K562 (cell line): Measurements from ENCODE around the gene ACAP2. TPM values are rescaled to one million over a fixed set of nuclear protein-coding genes. Genes with fewer than 3 reads are reported as not detected.

Source experiments
- CEBPB ChIP-seq: fragments of 450-650 bp; IDR thresholded peaks from 2 replicates; pipeline ENCODE4 v1.6.1; 2016; ENCODE audit warnings: missing genetic modification characterization, missing compliant biosample characterization
- KAT7 ChIP-seq: sonication (generic); formaldehyde crosslinking; IDR thresholded peaks from 2 replicates; pipeline ENCODE4 v1.8.0; 2022; ENCODE audit warnings: missing genetic modification reagents, mild to moderate bottlenecking, borderline replicate concordance
- NR2C1 ChIP-seq, 2 experiments: fragments of 450-650 bp; IDR thresholded peaks; 2 replicates each; pipeline ENCODE4 v1.6.1; 2017; ENCODE audit warnings: mild to moderate bottlenecking in 2 of 2, antibody characterized with exemption in 1 of 2, inconsistent platforms in 1 of 2, missing compliant biosample characterization in 1 of 2, missing genetic modification characterization in 1 of 2
- ZNF830 ChIP-seq: fragments of 250-450 bp; sonication (Bioruptor Pico); IDR thresholded peaks from 2 replicates; pipeline ENCODE4 v1.5.0; 2021; ENCODE audit warnings: mild to moderate bottlenecking
- polyA plus RNA-seq, 8 experiments: library from polyadenylated mRNA; depleted of rRNA in 4 of 8; stranded (reverse) in 5 of 8; unstranded in 3 of 8; fragments of >200 nt; fragmentation: Nextera tagmentation in 2 of 8; fragmentation: Illumina TruSeq in 1 of 8; extraction: Ambion mirVana in 2 of 8; extraction: Trizol in 1 of 8; gene quantifications; 2 replicates each; pipeline versions ENCODE4 v1.2.1 to v1.2.3, GENCODE V29; 2011 to 2014; ENCODE audit warnings: inconsistent platforms in 1 of 8, missing spikeins in 1 of 8
- total RNA-seq, 7 experiments: library from RNA; depleted of rRNA in 6 of 7; stranded (reverse); fragments of >200 nt in 6 of 7; fragmentation: Illumina TruSeq in 2 of 7; extraction: Trizol in 2 of 7; gene quantifications; 2 replicates each; pipeline versions ENCODE4 v1.2.1 to v1.2.3, GENCODE V29; 2011 to 2021; ENCODE audit warnings: low replicate concordance in 1 of 7
- TF ChIP-seq, protein P1 (sequence below): fragments of 200-800 bp; sonication (Bioruptor generic); IDR thresholded peaks from 2 replicates; pipeline ENCODE4 v1.6.1; 2017; ENCODE audit warnings: missing genetic modification characterization, missing compliant biosample characterization
- TF ChIP-seq, protein P2 (sequence below): fragments of 250-450 bp; sonication (Bioruptor Pico); IDR thresholded peaks from 2 replicates; pipeline ENCODE4 v1.8.0; 2021; ENCODE audit warnings: moderate library complexity, mild to moderate bottlenecking, inconsistent platforms
- TF ChIP-seq, protein P3 (sequence below), 2 experiments: fragments of 200-800 bp in 1 of 2; sonication (Bioruptor generic) in 1 of 2; sonication (generic) in 1 of 2; formaldehyde crosslinking in 1 of 2; IDR thresholded peaks in 1 of 2; conservative IDR thresholded peaks in 1 of 2; 2 replicates each; pipeline versions ENCODE4 v1.5.0 to v1.6.1; 2016 to 2020; ENCODE audit warnings: missing compliant biosample characterization in 1 of 2, missing genetic modification characterization in 1 of 2, missing genetic modification reagents in 1 of 2
- TF ChIP-seq, protein P4 (sequence below): fragments of 450-650 bp; IDR thresholded peaks from 2 replicates; pipeline ENCODE4 v1.6.1; 2016; ENCODE audit warnings: missing biosample characterization, missing genetic modification characterization

ACAP2 gene
- total and polyA plus RNA-seq, 9 of the 15 experiments (the other 6 are each of a cell fraction or from before 2014, with no cell fraction given) = 10.6 to 52.7 (median 34.4) TPM

DNA sequence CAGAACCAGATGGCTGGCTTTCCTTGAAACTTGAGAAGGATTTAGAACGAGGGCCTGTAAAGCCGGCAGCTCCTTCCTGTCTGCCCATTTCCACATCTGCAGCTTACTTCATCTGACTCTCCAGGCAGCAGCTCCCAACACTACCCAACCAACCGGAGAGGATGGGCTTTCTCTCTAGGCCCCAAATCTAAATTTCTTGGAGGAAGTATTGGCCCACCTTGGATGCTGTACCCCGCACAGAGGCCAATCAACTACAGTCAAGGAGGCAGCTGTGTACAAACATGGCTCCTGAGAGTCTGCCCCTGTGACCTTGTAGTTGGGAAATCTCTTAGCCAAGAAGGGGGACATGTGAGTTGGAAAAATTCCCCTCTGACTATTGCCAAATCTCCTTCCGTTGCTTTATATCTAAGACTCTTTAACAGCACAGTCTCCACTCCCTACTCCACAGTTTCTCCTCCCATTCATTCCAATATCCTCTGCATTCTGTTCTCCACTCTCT lies 8.0 kb upstream of the ACAP2 start (continued):
- TF ChIP-seq KAT7 (CRISPR knock-in tag) (no peak), CEBPB (tag) (0 out of 2 replicates have a peak, but pooled peaks have one; percentile 37), ZNF830 (CRISPR knock-in tag) (no peak), NR2C1 (IDR thresholded peaks at IDR 0.05) (no peak), NR2C1 (tag; IDR thresholded peaks at IDR 0.05) (peak; percentile 45)
- TF ChIP-seq, protein P1, sequence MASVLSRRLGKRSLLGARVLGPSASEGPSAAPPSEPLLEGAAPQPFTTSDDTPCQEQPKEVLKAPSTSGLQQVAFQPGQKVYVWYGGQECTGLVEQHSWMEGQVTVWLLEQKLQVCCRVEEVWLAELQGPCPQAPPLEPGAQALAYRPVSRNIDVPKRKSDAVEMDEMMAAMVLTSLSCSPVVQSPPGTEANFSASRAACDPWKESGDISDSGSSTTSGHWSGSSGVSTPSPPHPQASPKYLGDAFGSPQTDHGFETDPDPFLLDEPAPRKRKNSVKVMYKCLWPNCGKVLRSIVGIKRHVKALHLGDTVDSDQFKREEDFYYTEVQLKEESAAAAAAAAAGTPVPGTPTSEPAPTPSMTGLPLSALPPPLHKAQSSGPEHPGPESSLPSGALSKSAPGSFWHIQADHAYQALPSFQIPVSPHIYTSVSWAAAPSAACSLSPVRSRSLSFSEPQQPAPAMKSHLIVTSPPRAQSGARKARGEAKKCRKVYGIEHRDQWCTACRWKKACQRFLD = peak; percentile 68; the same call in 1 of the 2 replicates
- TF ChIP-seq, protein P2, sequence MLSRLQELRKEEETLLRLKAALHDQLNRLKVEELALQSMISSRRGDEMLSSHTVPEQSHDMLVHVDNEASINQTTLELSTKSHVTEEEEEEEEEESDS (CRISPR knock-in tag) = no peak
- TF ChIP-seq, protein P3, sequence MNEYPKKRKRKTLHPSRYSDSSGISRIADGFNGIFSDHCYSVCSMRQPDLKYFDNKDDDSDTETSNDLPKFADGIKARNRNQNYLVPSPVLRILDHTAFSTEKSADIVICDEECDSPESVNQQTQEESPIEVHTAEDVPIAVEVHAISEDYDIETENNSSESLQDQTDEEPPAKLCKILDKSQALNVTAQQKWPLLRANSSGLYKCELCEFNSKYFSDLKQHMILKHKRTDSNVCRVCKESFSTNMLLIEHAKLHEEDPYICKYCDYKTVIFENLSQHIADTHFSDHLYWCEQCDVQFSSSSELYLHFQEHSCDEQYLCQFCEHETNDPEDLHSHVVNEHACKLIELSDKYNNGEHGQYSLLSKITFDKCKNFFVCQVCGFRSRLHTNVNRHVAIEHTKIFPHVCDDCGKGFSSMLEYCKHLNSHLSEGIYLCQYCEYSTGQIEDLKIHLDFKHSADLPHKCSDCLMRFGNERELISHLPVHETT (CRISPR knock-in tag; conservative IDR thresholded peaks at IDR 0.05 in 1 of 2, IDR thresholded peaks at IDR 0.05 in 1 of 2) = 0 out of 4 replicates have a peak, but pooled peaks of 1 of the 2 experiments have one; percentile 24
- TF ChIP-seq, protein P4, sequence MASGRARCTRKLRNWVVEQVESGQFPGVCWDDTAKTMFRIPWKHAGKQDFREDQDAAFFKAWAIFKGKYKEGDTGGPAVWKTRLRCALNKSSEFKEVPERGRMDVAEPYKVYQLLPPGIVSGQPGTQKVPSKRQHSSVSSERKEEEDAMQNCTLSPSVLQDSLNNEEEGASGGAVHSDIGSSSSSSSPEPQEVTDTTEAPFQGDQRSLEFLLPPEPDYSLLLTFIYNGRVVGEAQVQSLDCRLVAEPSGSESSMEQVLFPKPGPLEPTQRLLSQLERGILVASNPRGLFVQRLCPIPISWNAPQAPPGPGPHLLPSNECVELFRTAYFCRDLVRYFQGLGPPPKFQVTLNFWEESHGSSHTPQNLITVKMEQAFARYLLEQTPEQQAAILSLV (tag) = no peak
